Ascending aorta (tissue), 2 donors: ENCODE results near the gene MND1. TPM values are rescaled to one million over a fixed set of nuclear protein-coding genes. Genes with fewer than 3 reads are reported as not detected.

ENCODE experiments used
- DNase-seq, 2 donors: peaks; one replicate each; pipeline ENCODE4 v3.0.0-alpha.2; 2019; ENCODE audit warnings: low spot score in 2 of 2
- H3K27ac ChIP-seq, 2 donors: fragments of 200-600 bp; sonication (generic); one replicate each; pipeline ENCODE4 v1.5.1; 2016 to 2017; ENCODE audit warnings: mild to moderate bottlenecking in 1 of 2
- H3K27me3 ChIP-seq: fragments of 200-600 bp; sonication (generic); one replicate; pipeline ENCODE4 v1.5.1; 2017
- H3K36me3 ChIP-seq, 2 donors: fragments of 200-600 bp; sonication (generic); one replicate each; pipeline ENCODE4 v1.5.1; 2016
- H3K4me1 ChIP-seq, 2 donors: fragments of 200-600 bp; sonication (generic); one replicate each; pipeline ENCODE4 v1.5.1; 2016 to 2017; ENCODE audit warnings: mild to moderate bottlenecking in 1 of 2
- H3K4me3 ChIP-seq, 2 donors: fragments of 200-600 bp; sonication (generic); one replicate each; pipeline ENCODE4 v1.5.1; 2016 to 2017; ENCODE audit warnings: mild to moderate bottlenecking in 1 of 2
- H3K9me3 ChIP-seq, 2 donors: fragments of 200-600 bp; sonication (generic); one replicate each; pipeline ENCODE4 v1.5.1; 2016
- CTCF ChIP-seq, 3 experiments: fragments of 200-600 bp in 2 of 3; fragments of 450-650 bp in 1 of 3; sonication (generic) in 2 of 3; IDR thresholded peaks; one replicate each; pipeline ENCODE4 v1.5.1; 2016 to 2019; ENCODE audit warnings: antibody characterized with exemption in 3 of 3, mild to moderate bottlenecking in 1 of 3, moderate library complexity in 1 of 3
- intact Hi-C: fragments of 100-400 bp; cut with DNase I; formaldehyde crosslinking; loops from one replicate; pipeline ENCODE4 v1.15.1; 2023
- total RNA-seq: library from RNA; depleted of rRNA; stranded (reverse); fragments of >200 nt; gene quantifications from one replicate; pipeline ENCODE4 v1.1.0, GENCODE V29; 2016

The MND1 gene
- total RNA-seq, 1 donor from 2014 or later = not detected

- intact Hi-C loops = loop anchor here (5.0 kb wide), 1 partner anchor 92 kb away; the partner anchor contains the start of gene MND1
- no peak for TF ChIP-seq CTCF (IDR thresholded peaks at IDR 0.05)
- Histone ChIP-seq H3K36me3 (no peaks in the 10 kb centered on the region), H3K4me3 (no peak overlapping the region), H3K27me3 (no peaks in the 10 kb centered on the region), H3K4me1 (peaks cover 0 to 4% of the 10 kb centered on the region in 2 donors), H3K9me3 (no peaks in the 10 kb centered on the region), H3K27ac (no peak overlapping the region)
- no peak for DNase-seq
Observed at GRCh38 chr4:153434190-153434589, 89.7 kb downstream of the MND1 start.

GRCh38 chr4:153438916-153439756 lies 94.6 kb downstream of the MND1 start:
- DNase-seq = no peak
- H3K4me1 ChIP-seq = no peaks in the 10 kb centered on the region
- intact Hi-C loops = no loop called here
- no peak for TF ChIP-seq CTCF (IDR thresholded peaks at IDR 0.05)
- peak overlapping the region in 1 of 2 donors; percentile 32 for H3K27ac ChIP-seq
- no peaks in the 10 kb centered on the region for H3K9me3 ChIP-seq
- H3K36me3 ChIP-seq = no peaks in the 10 kb centered on the region
- H3K4me3 ChIP-seq = peak overlapping the region; percentile 10 to 11
- no peaks in the 10 kb centered on the region for H3K27me3 ChIP-seq

GRCh38 chr4:153439831-153440230 lies 95.3 kb downstream of the MND1 start:
- no peak overlapping the region for H3K27ac ChIP-seq
- intact Hi-C loops = no loop called here
- H3K27me3 ChIP-seq = no peaks in the 10 kb centered on the region
- H3K4me1 ChIP-seq = no peaks in the 10 kb centered on the region
- H3K4me3 ChIP-seq = no peak overlapping the region
- H3K9me3 ChIP-seq = no peaks in the 10 kb centered on the region
- DNase-seq = no peak
- H3K36me3 ChIP-seq = no peaks in the 10 kb centered on the region
- TF ChIP-seq CTCF (IDR thresholded peaks at IDR 0.05) = no peak

- Histone ChIP-seq H3K27me3 (no peaks in the 10 kb centered on the region), H3K4me1 (no peaks in the 10 kb centered on the region), H3K27ac (no peak overlapping the region), H3K9me3 (no peaks in the 10 kb centered on the region), H3K36me3 (no peaks in the 10 kb centered on the region), H3K4me3 (no peak overlapping the region)
- intact Hi-C loops = no loop called here
- no peak for DNase-seq
- TF ChIP-seq CTCF (IDR thresholded peaks at IDR 0.05) = no peak
Observed at GRCh38 chr4:153440475-153440874, 96.0 kb downstream of the MND1 start.

GRCh38 chr4:153447175-153447905 lies 102.9 kb downstream of the MND1 start:
- H3K27ac ChIP-seq = peak overlapping the region; percentile 42 to 58
- intact Hi-C loops = no loop called here
- H3K36me3 ChIP-seq = no peaks in the 10 kb centered on the region
- no peaks in the 10 kb centered on the region for H3K27me3 ChIP-seq
- no peaks in the 10 kb centered on the region for H3K9me3 ChIP-seq
- no peak for TF ChIP-seq CTCF (IDR thresholded peaks at IDR 0.05)
- peak overlapping the region; percentile 32 to 52 for H3K4me3 ChIP-seq
- no peak for DNase-seq
- H3K4me1 ChIP-seq = peaks cover 0 to 13% of the 10 kb centered on the region in 2 donors
